Aorta (tissue), 5 donors: ENCODE data around the gene TNFAIP8L1. TPM values are rescaled to one million over a fixed set of nuclear protein-coding genes. Genes with fewer than 3 reads are reported as not detected.
A peak's percentile ranks its signal among the peaks of the same experiment; 100 is the strongest.
"Not testable (repeated sequence)": the region's sequence is repeated elsewhere in the genome, so short reads cannot be mapped to it uniquely, and the experiment has no call there.

ENCODE experiments used
- ATAC-seq: fragments of 200-7000 bp; cut with Tn5 transposase; one replicate; pipeline ENCODE4 v1.9.1; 2022; ENCODE audit warnings: moderate library complexity; ENCODE audit not compliant: low FRiP score
- DNase-seq, 2 donors: peaks; one replicate each; pipeline ENCODE4 v3.0.0-alpha.2; 2020
- H3K27ac ChIP-seq, 2 donors: one replicate each; pipeline ENCODE4 v1.5.1; 2013; ENCODE audit warnings: low read length in 2 of 2, mild to moderate bottlenecking in 2 of 2, moderate library complexity in 2 of 2, control low read depth in 1 of 2, inconsistent platforms in 1 of 2, low read depth in 1 of 2
- H3K27me3 ChIP-seq, 2 donors: one replicate each; pipeline ENCODE4 v1.6.1; 2013; ENCODE audit warnings: control low read depth in 1 of 2, low read length in 1 of 2, mild to moderate bottlenecking in 1 of 2, moderate library complexity in 1 of 2; ENCODE audit not compliant: insufficient read depth in 2 of 2, control insufficient read depth in 1 of 2
- H3K36me3 ChIP-seq, 2 donors: one replicate each; pipeline ENCODE4 v1.6.1; 2013; ENCODE audit warnings: control low read depth in 1 of 2, low read length in 1 of 2, mild to moderate bottlenecking in 1 of 2; ENCODE audit not compliant: insufficient read depth in 2 of 2, control insufficient read depth in 1 of 2
- H3K4me1 ChIP-seq, 2 donors: one replicate each; pipeline ENCODE4 v1.6.1; 2013; ENCODE audit warnings: low read length in 2 of 2, control low read depth in 1 of 2, mild to moderate bottlenecking in 1 of 2, moderate library complexity in 1 of 2; ENCODE audit not compliant: insufficient read depth in 2 of 2, control insufficient read depth in 1 of 2
- H3K4me3 ChIP-seq, 2 donors: one replicate each; pipeline ENCODE4 v1.5.1; 2013; ENCODE audit warnings: low read length in 2 of 2, control low read depth in 1 of 2, mild to moderate bottlenecking in 1 of 2
- H3K9me3 ChIP-seq: one replicate; pipeline ENCODE4 v1.6.1; 2013; ENCODE audit warnings: mild to moderate bottlenecking, low read length; ENCODE audit not compliant: control insufficient read depth
- WGBS, 2 donors: extraction: QIAGEN DNeasy Blood & Tissue Kit; methylation state at CpG; one replicate each; pipeline ENCODE4 v1.1.7; 2013; 5-methylcytosine and 5-hydroxymethylcytosine counted together
- intact Hi-C, 2 donors: fragments of 100-400 bp; cut with DNase I; formaldehyde crosslinking; loops; one replicate each; pipeline versions ENCODE4 v1.14.2 to v1.15.0; 2022
- long read RNA-seq, 2 donors: library from polyadenylated mRNA; unstranded; transcript quantifications; one replicate each; pipeline ENCODE4 v2.0.0, GENCODE V29; 2020 to 2021
- polyA plus RNA-seq, 2 donors: library from polyadenylated mRNA; stranded (reverse); fragments of 200-250 nt; gene quantifications; one replicate each; pipeline ENCODE4 v1.2.3, GENCODE V29; 2013
- total RNA-seq, 2 donors: library from RNA; stranded (reverse); fragmentation: NEBNext Ultra II Directional; extraction: Animal tissue kit (Norgen Biotek cat#: 25700); gene quantifications; one replicate each; pipeline ENCODE4 v1.2.1, GENCODE V29; 2021
- donor health status: healthy with polysubstance abuse.
- donor health status: Bipolar disorder and iron deficiency.
- donor health status: DM: no; HTN: no; CAD: no.
- donor health status: DM: no; HTN: no; CAD: no.
- donor health status: DM: yes; HTN: yes; CAD: no.

TNFAIP8L1 gene
- 10 to 100 TPM in 1 of 2 donors, 1 to 10 TPM in 1; 5.4 to 13.5 TPM for total RNA-seq
- polyA plus RNA-seq, result 1 to 10 TPM; 1.6 to 3.9 TPM
- long read RNA-seq, donor 1, transcript TNFAIP8L1-201 (2 exons, 3,814 nt), result major isoform, 52 of 71 reads
- long read RNA-seq, donor 1, partial matches to known transcripts, result 6 of 71 reads
- long read RNA-seq, donor 1, other reads (novel, unspliced or antisense), result 11 of 71 reads
- long read RNA-seq, donor 2, transcript TNFAIP8L1-201 (2 exons, 3,814 nt), result major isoform, 8 of 20 reads
- long read RNA-seq, donor 2, partial matches to known transcripts, result 0 of 20 reads
- long read RNA-seq, donor 2, other reads (novel, unspliced or antisense), result 9 of 20 reads

DNA sequence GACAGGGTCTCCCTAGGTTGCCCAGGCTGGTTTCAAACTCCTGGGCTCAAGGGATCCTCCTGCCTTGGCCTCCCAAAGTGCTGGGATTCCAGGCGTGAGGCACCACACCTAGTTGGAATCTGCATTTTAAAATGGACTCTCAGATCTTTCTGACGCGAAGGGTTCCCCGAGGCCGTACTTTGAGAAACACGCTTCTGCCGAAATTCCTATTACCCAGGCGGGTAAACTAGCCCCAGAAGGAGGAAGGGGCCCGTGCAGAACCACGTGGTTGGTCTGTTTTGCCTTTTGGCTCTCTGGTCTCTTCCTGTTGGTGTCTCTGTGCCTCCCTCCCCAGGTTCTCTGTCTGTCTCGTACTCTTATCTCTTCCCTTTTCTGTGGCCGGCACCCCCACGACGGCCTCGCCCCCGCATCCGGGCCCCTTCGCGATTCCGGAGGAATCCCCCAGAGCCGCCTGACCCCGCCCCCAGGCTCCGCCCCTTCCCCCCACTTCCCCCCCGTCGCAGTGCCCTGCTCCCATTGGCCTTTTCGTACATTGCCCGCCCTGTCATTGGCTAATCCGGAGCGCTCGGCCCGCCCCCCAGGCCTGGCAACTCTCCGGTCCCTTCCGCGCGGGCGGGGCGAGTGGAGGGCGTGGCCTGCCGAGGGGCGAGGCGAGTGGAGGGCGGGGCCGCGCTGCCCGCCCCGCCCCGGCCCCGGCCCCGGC lies at the start of gene TNFAIP8L1:
TSS of gene TNFAIP8L1 (plus strand) at position 689 of the 703 bp plus-strand sequence. CDS start 12,354 bp downstream, outside the sequence.
- H3K27ac ChIP-seq, result no peak within 1 kb of the TSS
- intact Hi-C loops, result loop anchor here (5.0 kb wide), 1 partner anchor 82 kb away; the partner anchor contains the start of gene SEMA6B (in 2 of the 2)
- H3K4me1 ChIP-seq, result no peaks in the 10 kb centered on the region
- H3K27me3 ChIP-seq, result no peaks in the 10 kb centered on the region
- H3K36me3 ChIP-seq, result no peaks in the 10 kb centered on the region
- H3K9me3 ChIP-seq, result no peaks in the 10 kb centered on the region
- ATAC-seq, result peak; percentile 95
- whole genome bisulfite sequencing, 2 donors, result 4% methylated on average over 35 to 49 of the region's 49 CpGs
- H3K4me3 ChIP-seq, result peak within 1 kb of the TSS; percentile 2 to 10
- peak; percentile 97 to 98 for DNase-seq

DNA sequence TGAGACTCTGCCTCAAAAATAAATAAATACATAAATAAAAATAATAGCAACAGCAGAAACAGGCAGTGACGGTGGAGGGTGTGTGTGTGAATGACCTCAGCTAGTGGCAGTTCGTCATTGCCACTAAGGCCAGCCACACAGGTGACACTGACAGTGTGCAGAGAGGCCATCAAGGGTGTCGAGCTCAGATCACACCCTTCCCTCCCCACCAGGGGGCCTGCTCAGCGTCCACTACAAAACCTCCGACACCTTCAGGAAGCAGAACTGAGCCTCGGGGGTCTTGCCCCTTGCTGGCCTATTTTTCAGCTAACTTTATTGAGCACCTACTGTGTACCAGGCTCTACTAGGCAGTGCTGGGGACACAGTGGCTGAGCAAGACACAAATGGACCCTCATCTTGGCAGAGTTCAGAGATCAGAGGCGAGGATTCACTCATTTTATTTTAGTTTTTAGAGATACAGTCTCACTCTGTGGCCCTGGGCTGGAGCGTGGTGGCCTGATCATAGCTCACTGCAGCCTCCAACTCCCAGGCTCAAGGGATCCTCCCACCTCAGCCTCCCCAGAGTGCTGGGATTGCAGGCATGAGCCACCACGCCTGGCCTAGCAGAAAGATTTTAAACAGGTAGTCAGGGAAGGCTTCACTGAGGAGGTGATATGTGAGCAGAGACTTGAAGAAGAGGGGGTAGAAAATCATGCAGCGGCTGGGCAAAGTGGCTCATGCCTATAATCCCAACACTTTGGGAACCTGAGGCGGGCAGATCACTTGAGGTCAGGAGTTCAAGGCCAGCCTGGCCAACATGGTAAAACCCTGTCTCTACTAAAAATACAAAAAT lies 49.5 kb upstream of the TNFAIP8L1 start:
- no peaks in the 10 kb centered on the region for H3K9me3 ChIP-seq
- ATAC-seq (no peak), DNase-seq (no peak)
- peaks cover 0 to 2% of the 10 kb centered on the region in 2 donors for H3K27me3 ChIP-seq
- intact Hi-C loops, result no loop called here
- no peak overlapping the region for H3K27ac ChIP-seq
- WGBS, 2 donors, result 66 to 67% methylated on average over 11 of the region's 11 CpGs
- no peaks in the 10 kb centered on the region for H3K36me3 ChIP-seq
- no peak overlapping the region for H3K4me3 ChIP-seq
- no peaks in the 10 kb centered on the region for H3K4me1 ChIP-seq

DNA sequence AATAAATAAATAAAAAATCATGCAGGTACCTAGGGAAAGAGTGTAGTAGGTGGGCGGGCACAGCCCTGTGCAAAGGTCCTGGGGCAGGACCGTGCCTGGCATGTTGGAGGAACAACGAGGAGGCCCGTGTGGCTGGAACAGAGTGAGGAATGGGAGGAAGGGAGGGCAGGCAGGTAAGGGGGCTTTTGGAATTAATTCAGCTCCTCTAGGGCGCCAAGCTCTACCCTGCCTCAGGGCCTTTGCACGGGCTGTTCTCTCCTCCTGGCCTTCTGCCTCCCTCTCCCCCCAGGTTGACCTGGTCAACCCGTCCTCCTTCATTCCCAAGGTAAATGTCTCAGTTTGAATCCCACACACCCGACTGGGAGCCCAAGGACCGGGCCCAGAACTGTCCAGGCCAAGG lies 48.8 kb upstream of the TNFAIP8L1 start:
- DNase-seq (no peak), ATAC-seq (no peak)
- no peak overlapping the region for H3K27ac ChIP-seq
- H3K27me3 ChIP-seq, result no peaks in the 10 kb centered on the region
- no peaks in the 10 kb centered on the region for H3K9me3 ChIP-seq
- 81 to 93% methylated on average over 8 to 9 of the region's 9 CpGs for WGBS, 2 donors
- H3K36me3 ChIP-seq, result no peaks in the 10 kb centered on the region
- intact Hi-C loops, result no loop called here
- H3K4me1 ChIP-seq, result no peaks in the 10 kb centered on the region
- no peak overlapping the region for H3K4me3 ChIP-seq

DNA sequence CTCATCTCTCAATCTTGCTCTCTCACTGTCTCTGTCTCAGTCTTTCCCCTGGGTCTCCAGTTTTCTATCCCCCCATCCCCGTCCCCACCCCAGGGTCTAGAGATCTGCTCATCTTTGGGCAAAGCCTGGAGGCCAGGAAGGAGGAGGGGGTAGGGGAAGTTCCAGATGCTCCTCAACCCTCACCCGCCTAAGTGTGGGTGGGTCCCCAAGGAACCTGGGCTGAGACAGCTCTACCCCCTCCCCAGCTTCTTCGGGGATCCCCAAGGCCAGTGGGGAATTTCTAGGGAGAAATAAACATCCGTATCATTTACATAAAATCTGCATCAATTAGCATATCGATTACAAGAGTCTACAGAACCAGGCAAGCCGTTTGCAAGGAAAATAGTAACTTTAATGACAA lies 48.0 kb upstream of the TNFAIP8L1 start:
- intact Hi-C loops, result no loop called here
- H3K27me3 ChIP-seq, result no peaks in the 10 kb centered on the region
- no peaks in the 10 kb centered on the region for H3K36me3 ChIP-seq
- no peak for ATAC-seq
- no peak overlapping the region for H3K27ac ChIP-seq
- DNase-seq, result no peak
- H3K4me3 ChIP-seq, result no peak overlapping the region
- H3K4me1 ChIP-seq, result no peaks in the 10 kb centered on the region
- no peaks in the 10 kb centered on the region for H3K9me3 ChIP-seq
- 39 to 42% methylated on average over 6 of the region's 6 CpGs for WGBS, 2 donors

DNA sequence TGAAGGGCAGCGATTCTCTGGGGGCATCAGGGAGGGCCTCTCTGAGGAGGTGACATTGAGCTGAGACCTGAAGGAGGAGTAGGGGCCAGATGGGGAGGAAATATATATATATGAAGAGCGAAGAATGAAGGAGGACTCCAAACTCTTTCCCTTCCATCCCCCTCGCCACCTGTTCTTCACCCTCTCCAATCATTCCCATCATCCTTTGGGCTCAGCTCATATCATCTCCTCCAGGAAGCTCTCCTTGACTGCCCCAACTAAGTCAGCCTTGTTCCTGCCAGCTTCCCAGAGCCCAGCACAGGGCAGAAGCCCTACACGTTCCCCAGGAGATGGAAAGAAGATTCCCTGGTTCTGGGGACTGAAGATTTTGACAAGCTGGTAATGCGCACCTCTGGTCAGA lies 46.9 kb upstream of the TNFAIP8L1 start:
- H3K36me3 ChIP-seq, result no peaks in the 10 kb centered on the region
- H3K4me3 ChIP-seq, result no peak overlapping the region
- H3K27me3 ChIP-seq, result no peaks in the 10 kb centered on the region
- intact Hi-C loops, result no loop called here
- DNase-seq, result no peak
- no peak overlapping the region for H3K27ac ChIP-seq
- 74 to 76% methylated on average over 5 of the region's 5 CpGs for WGBS, 2 donors
- H3K9me3 ChIP-seq, result no peaks in the 10 kb centered on the region
- ATAC-seq, result no peak
- no peaks in the 10 kb centered on the region for H3K4me1 ChIP-seq

DNA sequence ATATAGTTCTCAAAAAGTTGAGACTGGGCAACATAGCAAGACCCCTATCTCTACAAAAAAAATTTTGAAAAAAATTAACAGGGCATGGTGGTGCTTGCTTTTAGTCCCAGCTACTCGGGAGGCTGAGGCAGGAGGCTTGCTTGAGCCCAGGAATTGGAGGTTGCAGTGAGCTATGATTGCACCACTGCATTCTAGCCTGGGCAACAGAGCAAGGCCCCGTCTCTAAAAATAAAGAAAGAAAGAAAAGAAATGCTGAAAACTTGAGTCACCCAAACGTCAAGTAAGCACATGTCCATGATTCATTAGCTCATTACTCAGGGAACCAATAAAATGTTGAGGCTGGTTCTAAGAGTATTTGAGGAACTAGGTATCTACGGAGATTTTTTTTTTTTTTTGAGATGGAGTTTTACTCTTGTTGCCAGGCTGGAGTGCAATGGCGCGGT lies 45.9 kb upstream of the TNFAIP8L1 start:
- no peak overlapping the region for H3K4me3 ChIP-seq
- H3K36me3 ChIP-seq, result no peaks in the 10 kb centered on the region
- no peaks in the 10 kb centered on the region for H3K27me3 ChIP-seq
- DNase-seq (no peak), ATAC-seq (no peak)
- WGBS, 2 donors, result 44 to 52% methylated on average over 6 of the region's 6 CpGs
- intact Hi-C loops, result no loop called here
- no peaks in the 10 kb centered on the region for H3K4me1 ChIP-seq
- no peak overlapping the region for H3K27ac ChIP-seq
- no peaks in the 10 kb centered on the region for H3K9me3 ChIP-seq

DNA sequence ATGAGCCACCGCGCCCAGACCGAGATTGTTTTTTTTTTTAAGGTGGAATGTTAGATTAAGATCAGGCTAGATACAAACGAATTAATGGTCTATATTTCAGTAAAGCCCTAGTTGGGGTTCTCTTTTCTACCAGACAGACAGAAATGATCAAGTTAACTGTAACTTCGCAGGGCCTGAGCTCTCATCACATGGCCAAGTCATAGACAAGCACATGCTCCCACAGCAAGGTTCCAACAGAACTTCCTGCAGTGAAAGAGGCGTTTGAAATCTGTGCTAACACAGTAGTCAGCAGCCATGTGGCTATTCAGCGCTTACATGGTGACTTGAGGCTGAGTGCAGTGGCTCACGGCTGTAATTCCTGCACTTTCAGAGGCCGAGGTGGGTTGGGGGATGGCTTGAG lies 45.1 kb upstream of the TNFAIP8L1 start:
- Histone ChIP-seq H3K36me3 (no peaks in the 10 kb centered on the region), H3K27ac (no peak overlapping the region), H3K9me3 (no peaks in the 10 kb centered on the region), H3K4me1 (no peaks in the 10 kb centered on the region), H3K27me3 (no peaks in the 10 kb centered on the region), H3K4me3 (no peak overlapping the region)
- DNase-seq (no peak), ATAC-seq (no peak)
- intact Hi-C loops, result no loop called here
- WGBS, 2 donors, result 55% methylated on average over 9 of the region's 9 CpGs

DNA sequence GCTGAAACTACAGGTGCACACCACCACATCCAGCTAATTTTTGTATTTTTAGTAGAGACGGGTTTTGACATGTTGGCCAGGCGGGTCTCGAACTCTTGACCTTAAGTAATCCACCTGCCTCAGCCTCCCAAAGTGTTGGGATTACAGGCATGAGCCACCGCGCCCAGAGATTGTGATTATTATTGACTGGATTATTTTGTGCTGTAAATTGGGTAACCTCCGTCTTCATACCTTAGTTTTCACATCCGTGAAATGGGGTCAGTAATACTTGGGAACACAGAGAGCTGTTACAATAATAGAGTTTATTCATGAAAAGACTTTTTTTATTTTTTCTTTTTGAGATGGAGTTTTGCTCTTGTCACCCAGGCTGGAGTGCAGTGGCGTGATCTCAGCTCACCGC lies 44.2 kb upstream of the TNFAIP8L1 start:
- H3K36me3 ChIP-seq, intact Hi-C loops, H3K4me3 ChIP-seq, DNase-seq, H3K27ac ChIP-seq, ATAC-seq, H3K4me1 ChIP-seq, H3K9me3 ChIP-seq, H3K27me3 ChIP-seq: not testable (repeated sequence)
- 92 to 93% methylated on average over 9 of the region's 9 CpGs for WGBS, 2 donors
